ENCODE results near the gene DAPK1.

- no peak for TF ChIP-seq CTCF (IDR thresholded peaks at IDR 0.05; ENCODE audit: borderline replicate concordance, extremely low read depth, low read length, poor library complexity, severe bottlenecking)
- TF ChIP-seq EZH2 (IDR thresholded peaks at IDR 0.05; ENCODE audit: borderline replicate concordance, low read depth, low read length, severe bottlenecking) = no peak
Observed at GRCh38 chr9:87562062-87562461, 64.4 kb downstream of the DAPK1 start.

All from DND-41 (cell line).